Measurements from ENCODE around the gene SCUBE3.
A peak's percentile ranks its signal among the peaks of the same experiment; 100 is the strongest.

The SCUBE3 gene

DNA sequence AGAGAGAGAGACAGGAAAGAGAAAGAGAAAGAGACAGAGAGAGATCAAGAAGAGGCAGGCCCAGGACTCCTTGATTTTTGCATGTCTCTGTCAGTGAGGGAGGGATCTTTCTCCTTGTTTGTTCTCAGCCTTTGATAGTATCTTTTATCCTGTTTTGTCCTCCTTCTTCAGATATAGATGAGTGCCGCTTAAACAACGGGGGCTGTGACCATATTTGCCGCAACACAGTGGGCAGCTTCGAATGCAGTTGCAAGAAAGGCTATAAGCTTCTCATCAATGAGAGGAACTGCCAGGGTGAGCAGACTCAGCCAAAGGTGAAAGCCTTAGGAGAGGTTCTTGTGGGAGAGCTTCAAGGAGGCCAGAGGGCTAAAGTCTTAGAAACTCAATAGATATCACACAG, 25.8 kb downstream of the SCUBE3 start:
- DNase-seq (ENCODE audit: low read depth, low spot score) = no peak

DNA sequence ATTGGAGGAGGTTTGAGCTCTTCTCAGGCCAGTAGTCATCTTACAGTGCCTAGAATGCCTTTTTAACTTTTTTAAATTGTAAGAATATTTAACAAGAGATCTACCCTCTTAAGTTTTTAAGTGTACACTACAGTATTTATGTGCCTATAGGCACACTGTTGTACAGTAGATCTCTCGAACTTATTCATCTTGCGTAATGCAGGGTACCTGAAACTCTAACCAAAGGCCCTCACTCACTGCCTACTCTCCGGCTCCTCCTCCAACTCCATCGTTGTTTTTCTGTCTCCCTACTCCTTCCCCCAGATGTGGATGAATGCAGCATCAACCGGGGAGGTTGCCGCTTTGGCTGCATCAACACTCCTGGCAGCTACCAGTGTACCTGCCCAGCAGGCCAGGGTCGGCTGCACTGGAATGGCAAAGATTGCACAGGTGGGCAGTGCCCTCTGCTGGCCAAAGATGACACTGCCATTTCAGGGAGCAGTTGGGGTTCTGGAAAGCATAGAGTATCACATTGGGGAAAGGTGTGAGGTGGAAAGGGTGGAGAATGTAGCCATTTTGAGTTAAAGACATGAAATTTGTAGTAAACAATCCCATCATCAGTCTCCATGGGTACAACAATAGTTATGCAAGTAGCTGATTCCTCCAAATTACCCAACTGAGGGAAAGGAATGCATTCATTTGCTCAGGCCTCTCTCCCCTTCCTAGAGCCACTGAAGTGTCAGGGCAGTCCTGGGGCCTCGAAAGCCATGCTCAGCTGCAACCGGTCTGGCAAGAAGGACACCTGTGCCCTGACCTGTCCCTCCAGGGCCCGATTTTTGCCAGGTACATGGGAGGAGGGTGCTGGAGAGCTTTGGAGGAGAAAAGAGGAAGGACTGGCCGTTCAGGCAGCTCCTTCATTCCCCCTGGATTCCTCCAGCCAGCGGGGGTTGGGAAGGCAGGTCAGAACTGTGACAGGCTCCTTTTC, 27.4 kb downstream of the SCUBE3 start:
- DNase-seq (ENCODE audit: low read depth, low spot score) = peak; percentile 25

DNA sequence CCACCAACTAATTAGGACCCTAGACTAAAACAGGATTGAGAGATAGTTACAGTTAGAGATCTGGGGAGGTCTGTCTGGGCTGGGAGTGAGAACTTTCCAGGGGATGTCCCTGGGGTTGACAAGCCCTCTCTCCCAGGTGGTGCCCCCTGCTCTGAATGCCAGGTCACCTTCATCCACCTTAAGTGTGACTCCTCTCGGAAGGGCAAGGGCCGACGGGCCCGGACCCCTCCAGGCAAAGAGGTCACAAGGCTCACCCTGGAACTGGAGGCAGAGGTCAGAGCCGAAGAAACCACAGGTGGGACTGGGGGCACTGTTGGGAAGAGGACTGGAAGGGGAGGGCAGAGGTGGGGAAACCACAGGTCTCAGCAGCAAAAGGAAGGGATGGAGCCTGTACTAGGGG, 28.7 kb downstream of the SCUBE3 start:
- DNase-seq (ENCODE audit: low read depth, low spot score) = no peak

DNA sequence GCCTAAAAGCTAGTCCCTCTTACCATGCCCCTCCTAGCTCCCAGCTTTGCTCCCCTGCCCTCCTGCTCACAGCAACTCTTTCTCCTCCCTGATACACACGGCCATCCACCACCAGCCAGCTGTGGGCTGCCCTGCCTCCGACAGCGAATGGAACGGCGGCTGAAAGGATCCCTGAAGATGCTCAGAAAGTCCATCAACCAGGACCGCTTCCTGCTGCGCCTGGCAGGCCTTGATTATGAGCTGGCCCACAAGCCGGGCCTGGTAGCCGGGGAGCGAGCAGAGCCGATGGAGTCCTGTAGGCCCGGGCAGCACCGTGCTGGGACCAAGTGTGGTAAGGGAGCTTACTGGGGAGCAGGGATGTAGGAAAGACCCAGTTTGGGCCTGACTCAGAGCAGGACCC, 29.1 kb downstream of the SCUBE3 start:
- no peak for DNase-seq (ENCODE audit: low read depth, low spot score)

DNA sequence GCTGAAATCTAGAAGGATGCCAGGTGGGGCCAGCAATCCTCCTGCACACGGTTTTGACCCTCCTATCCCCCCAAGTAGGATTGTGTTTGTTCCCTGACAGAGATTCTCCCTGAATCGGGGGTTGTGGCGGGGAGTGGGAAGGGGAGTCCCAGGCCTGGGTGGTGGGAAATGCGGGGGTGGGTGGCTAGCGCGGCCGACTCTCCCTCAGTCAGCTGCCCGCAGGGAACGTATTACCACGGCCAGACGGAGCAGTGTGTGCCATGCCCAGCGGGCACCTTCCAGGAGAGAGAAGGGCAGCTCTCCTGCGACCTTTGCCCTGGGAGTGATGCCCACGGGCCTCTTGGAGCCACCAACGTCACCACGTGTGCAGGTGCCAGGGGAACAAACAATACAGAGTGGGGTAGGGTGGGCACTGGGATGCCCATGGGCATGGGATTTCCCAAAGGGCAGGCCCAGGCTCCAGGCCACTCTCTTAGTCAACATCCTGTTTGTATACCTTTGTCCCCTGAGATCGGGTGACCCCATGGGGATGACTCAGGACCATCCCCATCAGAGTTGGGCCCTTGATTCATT, 29.7 kb downstream of the SCUBE3 start:
- no peak for DNase-seq (ENCODE audit: low read depth, low spot score)

DNA sequence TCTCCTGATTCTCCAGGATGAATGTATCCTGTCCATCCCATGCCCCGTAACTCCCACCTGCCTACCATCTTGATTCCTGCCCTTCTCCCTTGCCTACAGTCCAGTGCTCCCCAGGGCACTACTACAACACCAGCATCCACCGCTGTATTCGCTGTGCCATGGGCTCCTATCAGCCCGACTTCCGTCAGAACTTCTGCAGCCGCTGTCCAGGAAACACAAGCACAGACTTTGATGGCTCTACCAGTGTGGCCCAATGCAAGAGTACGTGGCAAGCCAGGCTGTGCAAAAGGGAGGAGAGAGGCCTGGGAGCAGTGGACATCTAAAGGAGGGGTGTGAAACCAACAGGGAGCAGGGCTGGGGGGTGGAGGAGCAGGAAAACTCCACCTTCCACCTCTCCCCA, 30.8 kb downstream of the SCUBE3 start:
- DNase-seq (ENCODE audit: low read depth, low spot score) = no peak

DNA sequence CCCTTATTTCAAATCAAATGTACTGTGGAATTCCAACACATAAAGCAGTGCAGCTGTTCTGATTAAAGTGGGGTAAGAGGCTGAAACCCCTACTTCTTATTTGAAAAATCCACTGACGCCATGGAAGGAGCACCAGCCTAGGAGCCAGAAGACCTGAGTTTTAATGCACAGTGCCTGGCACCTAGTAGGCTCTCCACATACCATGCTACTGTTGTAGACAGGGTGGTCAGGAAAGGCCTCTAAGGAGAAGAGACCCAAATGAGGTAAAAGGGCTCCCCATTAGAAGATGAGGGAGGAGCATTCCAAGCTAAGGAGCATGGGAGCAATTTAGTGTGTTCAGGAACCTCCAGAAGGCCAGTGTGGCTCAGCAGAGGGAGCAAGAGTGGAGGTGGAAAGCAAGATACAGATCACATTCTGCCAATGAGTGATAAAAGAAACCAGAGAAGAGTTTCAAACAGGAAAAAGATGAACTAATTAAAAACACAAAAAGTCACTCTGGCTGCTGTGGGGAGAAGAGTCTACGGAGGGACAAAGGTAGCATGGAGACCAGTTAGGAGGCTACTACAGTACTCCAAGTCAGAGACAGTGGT, 34.0 kb downstream of the SCUBE3 start:
- DNase-seq (ENCODE audit: low read depth, low spot score) = no peak

DNA sequence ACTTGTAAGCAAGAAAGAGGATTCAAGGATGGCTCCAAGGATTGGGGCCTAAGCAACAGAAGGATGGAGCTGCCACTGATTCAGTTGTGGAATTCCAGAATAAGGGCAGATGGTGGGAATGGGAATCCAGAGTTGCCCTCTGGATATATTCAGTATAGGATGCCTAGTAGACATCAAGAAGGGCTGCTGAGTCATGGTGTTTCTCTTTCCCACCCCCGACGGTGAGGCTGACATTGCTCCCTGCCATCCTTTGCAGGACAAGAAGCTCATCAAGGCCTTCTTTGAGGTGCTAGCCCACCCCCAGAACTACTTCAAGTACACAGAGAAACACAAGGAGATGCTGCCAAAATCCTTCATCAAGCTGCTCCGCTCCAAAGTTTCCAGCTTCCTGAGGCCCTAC, 34.5 kb downstream of the SCUBE3 start:
- no peak for DNase-seq (ENCODE audit: low read depth, low spot score)

DNA sequence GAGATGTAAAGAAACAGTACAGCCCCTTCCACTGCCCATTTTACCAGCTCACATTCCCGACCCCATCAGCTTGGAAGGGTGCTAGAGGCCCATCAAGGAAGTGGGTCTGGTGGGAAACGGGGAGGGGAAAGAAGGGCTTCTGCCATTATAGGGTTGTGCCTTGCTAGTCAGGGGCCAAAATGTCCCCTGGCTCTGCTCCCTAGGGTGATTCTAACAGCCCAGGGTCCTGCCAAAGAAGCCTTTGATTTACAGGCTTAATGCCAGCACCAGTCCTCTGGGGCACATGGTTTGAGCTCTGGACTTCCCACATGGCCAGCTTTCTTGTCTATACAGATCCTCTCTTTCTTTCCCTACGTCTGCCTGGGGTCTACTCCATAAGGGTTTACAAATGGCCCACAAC, 35.2 kb downstream of the SCUBE3 start:
- no peak for DNase-seq (ENCODE audit: low read depth, low spot score)

DNA sequence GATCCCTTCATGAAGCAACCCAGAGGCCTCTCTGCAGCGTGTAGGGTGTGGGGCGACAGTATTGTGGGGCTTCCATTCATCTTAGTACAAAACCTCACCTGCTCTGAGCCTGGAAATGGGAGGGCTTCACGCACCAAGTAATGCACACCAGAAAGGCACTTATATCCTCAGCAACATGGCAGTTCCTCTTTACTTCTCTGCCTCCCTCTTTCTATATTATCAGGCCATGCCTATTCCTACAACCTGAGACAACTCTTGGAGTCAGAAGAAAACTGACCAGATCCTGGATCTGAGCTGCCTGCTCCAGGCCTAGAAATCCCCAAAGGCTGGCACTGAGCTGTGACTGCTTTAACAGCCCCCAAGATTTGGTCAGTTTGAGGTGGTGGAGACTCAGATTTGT, 38.2 kb downstream of the SCUBE3 start:
- DNase-seq (ENCODE audit: low read depth, low spot score) = no peak

DNA sequence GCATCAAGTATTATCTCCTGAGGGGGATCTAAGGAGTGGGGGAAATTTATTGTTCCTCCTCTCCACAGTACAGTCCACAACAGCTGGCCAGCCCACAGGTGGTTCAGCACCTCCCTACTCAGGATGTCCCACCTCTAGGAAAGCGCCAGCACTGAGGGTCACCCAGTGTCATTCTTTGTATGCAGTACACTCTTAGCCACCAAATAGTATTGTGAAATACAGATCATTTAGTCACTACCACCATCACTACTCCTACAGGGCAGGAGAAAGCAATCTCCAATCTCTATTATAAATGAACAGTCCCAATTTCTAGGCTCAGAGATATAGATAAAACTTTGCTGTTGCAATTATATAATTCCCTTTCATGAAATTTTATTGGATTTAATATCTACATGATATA, 39.5 kb downstream of the SCUBE3 start:
- no peak for DNase-seq (ENCODE audit: low read depth, low spot score)

DNA sequence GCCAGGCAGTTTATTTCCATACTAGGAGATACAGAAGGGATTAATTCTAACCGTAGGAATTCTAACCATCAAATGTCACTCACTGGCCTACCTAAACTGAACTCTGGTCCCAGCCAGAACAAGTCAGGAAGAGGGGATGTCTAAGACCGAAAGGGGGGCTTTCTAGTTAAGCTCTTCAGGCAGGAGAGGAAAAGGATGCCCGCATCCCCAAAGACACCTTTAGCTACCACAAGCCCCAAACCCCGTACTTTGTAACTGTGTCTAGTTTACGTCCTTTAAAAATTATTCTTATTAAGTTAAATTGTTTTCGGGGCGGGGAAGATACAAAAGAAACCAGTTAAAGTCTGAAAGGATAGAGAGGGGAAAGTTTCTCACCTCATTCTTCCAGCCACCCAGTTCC, 44.6 kb downstream of the SCUBE3 start:
- DNase-seq (ENCODE audit: low read depth, low spot score) = no peak

DNA sequence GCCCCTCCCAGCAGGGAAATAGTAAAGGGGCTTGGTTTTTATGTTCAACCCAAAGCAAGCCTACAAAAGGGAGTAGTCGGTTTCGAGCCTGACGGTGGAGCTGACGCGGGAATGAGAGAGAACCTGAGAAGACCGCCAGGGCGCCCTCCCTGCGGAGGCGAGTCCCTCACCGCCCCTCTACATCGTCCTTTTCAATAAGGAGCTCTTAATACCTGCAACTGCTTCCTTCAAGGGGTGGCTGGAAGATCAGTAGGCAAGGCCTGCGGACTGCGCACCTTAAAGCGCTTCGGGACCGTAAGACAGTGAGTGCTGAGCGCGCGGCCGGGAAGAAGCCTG, 45.1 kb downstream of the SCUBE3 start:
- no peak for DNase-seq (ENCODE audit: low read depth, low spot score)

DNA sequence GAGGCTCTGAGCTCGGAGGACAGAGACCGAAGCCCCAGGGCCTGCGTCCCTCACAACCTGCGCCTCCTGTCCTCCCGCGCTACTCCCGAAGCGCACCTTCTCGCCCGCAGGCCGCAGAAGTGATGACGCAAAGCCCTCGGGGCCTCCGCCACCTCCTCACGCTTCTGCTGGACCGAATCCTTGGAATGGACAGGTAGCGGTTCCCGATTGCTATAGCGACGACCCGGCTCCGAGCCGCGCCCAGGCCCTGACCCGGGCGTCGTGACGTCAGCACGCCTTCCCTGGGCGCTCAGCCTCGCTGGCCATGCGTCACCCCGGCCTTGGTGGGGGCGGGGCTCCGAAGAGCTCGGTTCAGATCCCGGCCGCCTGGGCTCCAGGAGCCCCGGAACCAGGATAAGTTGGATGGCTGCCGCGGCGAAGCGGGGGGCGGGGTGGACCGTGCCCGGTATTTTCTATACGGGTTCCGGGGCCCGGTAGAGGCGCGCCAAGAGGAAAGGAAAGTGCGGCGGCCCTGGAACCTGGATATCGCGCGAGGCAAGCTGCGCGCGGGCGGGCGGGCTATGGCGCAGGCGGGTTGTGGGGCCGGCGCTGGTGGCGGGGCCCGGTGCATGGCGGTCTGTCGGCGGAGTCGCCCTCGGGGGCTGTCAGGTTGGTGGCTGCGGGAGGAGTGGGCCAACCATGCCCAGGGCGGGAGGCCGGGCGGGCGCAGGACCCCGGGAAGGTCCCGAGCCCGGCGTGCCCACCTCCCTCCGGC, 45.6 kb downstream of the SCUBE3 start, which contains the start of gene ZNF76:
TSS of gene ZNF76 (plus strand) at position 542 of the 754 bp plus-strand sequence. CDS start 21,417 bp downstream, outside the sequence.
- DNase-seq (ENCODE audit: low read depth, low spot score) = peak; percentile 84

DNA sequence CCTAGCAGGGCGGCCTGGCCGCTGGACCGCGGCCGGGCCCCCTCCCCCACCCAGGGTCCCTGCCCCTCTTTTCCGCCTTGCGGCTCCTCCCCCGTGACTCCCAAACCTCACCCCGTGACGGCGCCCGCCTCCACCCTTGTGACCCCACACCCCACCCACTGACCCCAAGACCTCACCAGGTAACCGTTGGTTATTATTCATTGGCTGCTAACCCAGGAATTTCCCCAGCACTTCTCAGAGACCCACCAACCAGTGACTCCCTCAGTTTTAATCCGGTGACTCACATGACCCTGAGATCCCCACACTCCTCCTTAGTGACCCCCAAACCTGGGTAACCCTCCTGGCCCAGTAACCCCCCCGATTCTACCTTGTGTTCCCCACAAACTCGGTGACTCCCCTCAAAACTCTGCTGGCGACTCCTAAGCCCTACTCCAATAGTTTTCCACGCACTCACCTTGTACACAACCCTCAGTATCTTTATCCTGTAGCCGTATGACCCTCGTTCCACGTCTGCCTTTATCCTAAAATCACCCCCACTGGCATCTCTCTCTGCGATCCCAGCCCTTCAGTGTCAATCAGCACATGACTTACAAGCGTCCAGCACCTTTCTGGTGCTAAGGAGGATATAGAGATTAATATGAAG, 46.3 kb downstream of the SCUBE3 start:
- peak; percentile 80 for DNase-seq (ENCODE audit: low read depth, low spot score)

DNA sequence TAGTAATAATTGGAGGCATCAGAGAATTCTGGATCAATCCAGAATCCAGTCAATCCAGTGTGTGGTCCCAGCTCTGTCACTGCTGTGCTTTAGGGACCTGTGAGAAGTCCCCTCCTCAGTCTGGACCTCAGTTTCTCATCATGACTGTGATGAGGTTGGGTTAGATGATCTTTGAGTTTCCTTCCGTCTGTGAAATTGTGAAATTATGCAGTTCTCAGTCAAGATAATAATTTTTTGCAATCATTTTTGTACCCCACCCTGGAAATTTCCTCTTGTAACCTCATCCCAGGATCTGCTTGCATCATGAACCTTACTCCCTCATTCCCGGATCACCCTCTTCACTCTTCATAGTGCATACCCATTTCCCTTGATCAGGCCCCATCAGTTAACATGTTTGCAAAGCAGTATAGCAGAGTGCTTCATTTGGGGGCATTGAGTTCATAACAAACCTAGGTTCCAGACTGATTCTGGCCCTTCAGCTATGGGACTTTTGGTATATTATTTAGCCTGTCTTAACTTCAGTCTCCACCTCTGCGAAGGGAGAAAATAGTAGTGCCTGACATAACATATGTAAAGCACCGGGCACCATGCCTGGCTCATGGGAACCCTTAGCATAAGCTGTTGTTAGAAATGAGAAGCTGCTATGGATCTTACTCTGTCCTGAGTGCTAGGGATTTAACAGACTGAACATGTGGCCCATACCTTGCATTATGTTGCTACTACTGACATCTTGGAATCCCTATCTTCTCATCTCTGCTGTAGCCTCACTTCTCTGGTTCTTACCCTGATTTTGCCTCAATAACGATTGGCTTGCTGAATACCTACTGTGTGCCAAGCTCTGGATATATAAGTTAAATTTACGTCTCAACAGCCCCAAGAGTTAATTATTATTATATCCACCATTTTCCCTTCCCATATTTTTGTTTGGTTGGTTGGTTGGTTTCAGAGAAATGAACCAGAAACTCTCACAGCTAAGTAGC, 47.1 kb downstream of the SCUBE3 start:
- no peak for DNase-seq (ENCODE audit: low read depth, low spot score)

DNA sequence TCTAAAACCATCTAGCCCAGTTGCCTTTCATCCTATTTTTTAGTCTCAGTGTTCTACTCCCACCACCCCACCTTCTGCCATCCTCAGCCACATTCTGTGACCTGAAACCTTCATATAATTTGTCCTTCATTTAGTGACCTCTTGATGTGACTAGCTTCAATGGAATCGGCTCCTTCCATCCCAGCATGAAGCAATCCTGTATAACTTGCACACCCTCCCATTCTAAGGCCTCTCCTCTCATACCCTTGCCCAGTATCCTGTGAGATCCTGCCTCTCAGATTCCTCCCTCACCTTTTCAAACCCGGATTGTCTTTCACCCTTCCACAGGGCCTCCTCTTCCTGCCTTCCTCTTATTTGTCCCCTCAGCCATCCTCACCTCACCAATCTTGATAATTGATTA, 48.8 kb downstream of the SCUBE3 start:
- DNase-seq (ENCODE audit: low read depth, low spot score) = no peak

DNA sequence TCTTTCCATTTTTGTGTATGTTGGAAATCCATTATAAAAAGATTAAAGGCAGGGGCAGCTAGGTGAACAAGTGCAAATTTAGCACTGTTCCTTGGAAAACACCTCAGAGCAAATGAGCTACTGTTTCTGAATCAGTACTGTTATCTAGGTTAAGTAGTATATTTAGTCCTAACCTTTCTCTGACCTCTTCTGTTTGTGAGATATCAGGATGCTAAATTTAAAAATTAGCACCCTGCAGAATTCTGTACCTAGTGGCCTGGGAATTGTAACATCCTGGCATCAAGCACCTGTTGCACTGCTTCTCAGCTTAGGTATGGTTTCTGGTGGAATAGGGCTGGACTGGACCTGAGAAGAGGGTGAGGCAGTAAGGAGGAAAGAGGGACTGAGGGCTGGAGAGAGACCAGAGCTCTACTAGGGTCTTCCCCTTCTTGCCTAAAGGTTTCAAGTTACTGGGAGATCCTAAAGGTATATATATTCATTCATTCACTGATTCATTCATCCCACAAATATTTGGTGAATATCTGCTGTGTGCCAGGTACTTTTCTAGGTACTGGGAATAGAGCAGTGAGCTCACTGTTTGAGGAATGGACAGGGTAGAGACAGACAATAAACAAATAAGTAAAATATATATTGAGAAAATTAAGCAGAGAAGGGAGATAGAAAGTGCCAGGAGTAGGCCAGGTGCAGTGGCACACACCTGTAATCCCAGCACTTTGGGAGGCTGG, 51.0 kb downstream of the SCUBE3 start:
- no peak for DNase-seq (ENCODE audit: low read depth, low spot score)

DNA sequence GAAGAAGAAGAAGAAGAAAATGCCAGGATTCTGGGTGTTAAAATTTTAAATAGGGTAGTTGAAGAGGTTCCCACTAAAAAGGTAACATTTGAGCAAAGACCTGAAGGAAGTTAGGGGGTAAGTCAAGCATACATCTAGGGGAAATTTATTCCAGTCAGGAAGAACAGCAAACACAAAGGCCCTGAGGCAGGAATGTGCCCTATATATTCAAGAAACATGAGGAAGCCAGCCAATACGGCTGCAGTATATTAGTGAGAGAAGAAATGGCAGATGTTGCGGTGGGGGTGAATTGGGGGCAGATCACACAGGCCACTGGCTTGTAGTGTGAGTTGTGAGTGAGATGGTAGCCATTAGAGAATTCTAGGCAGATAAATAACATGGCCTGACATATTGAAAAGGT, 51.8 kb downstream of the SCUBE3 start:
- no peak for DNase-seq (ENCODE audit: low read depth, low spot score)

DNA sequence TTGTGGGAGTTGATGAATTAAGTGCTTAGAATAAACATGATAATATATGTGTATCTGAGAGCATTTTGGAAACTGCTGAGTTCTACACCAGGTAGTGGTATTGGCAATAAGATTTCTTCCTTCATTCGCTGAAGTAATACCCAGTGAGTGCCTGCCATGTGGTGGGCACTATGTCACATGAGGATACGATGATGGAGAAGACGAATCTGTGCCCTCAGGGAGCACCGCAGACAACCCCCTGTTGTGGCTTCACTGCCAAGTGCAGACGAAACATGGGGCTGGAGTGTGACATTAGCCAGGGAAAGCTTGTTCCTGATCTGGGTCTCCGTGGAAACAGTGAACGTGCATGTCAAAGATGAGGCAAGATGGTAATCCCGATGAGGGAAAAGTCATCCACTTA, 53.7 kb downstream of the SCUBE3 start:
- no peak for DNase-seq (ENCODE audit: low read depth, low spot score)

Data from iPS DF 19.7 (cell line).